ENCODE results near the gene DLG2. TPM values are rescaled to one million over a fixed set of nuclear protein-coding genes. Genes with fewer than 3 reads are reported as not detected.

Gene DLG2
- total and polyA plus RNA-seq, 4 donors: 0.30 to 5.5 (median 0.68) TPM

GRCh38 chr11:84137505-84137904 lies 1489.6 kb downstream of the DLG2 start:
- no peak for DNase-seq (ENCODE audit: low spot score)
- Histone ChIP-seq H3K27ac (ENCODE audit: low read depth in 1 of 2, low read length in 2 of 2) (no peak overlapping the region), H3K9me3 (ENCODE audit: control insufficient read depth in 4 of 4, low read length in 3 of 4) (no peaks in the 10 kb centered on the region), H3K4me1 (ENCODE audit: control insufficient read depth in 4 of 4, insufficient read depth in 4 of 4, low read length in 3 of 4) (no peaks in the 10 kb centered on the region), H3K27me3 (ENCODE audit: control insufficient read depth in 4 of 4, insufficient read depth in 4 of 4, low read length in 3 of 4) (no peaks in the 10 kb centered on the region), H3K36me3 (ENCODE audit: control insufficient read depth in 4 of 4, insufficient read depth in 3 of 4, low read depth in 1 of 4, low read length in 3 of 4) (no peaks in the 10 kb centered on the region), H3K4me3 (ENCODE audit: low read depth in 1 of 3, low read length in 3 of 3) (no peak overlapping the region), H3K9ac (ENCODE audit: low read depth in 1 of 2, low read length in 2 of 2) (no peak overlapping the region)
- TF ChIP-seq YY1 (IDR thresholded peaks at IDR 0.05) (no peak), RAD21 (IDR thresholded peaks at IDR 0.05) (no peak), TAF1 (conservative IDR thresholded peaks at IDR 0.05) (no peak), ATF3 (IDR thresholded peaks at IDR 0.05) (no peak), MAX (IDR thresholded peaks at IDR 0.05) (no peak), JUND (IDR thresholded peaks at IDR 0.05) (no peak), HNF4A (conservative IDR thresholded peaks at IDR 0.05) (no peak), CTCF (IDR thresholded peaks at IDR 0.05; ENCODE audit: low read depth, low read length, missing input control) (no peak), EGR1 (IDR thresholded peaks at IDR 0.05; ENCODE audit: low read depth in 2 of 2) (no peak)

- DNase-seq (ENCODE audit: low spot score): no peak
- H3K36me3 ChIP-seq (ENCODE audit: control insufficient read depth in 4 of 4, insufficient read depth in 3 of 4, low read depth in 1 of 4, low read length in 3 of 4): no peaks in the 10 kb centered on the region
- H3K9ac ChIP-seq (ENCODE audit: low read depth in 1 of 2, low read length in 2 of 2): no peak overlapping the region
- H3K27me3 ChIP-seq (ENCODE audit: control insufficient read depth in 4 of 4, insufficient read depth in 4 of 4, low read length in 3 of 4): no peaks in the 10 kb centered on the region
- H3K27ac ChIP-seq (ENCODE audit: low read depth in 1 of 2, low read length in 2 of 2): no peak overlapping the region
- no peak overlapping the region for H3K4me3 ChIP-seq (ENCODE audit: low read depth in 1 of 3, low read length in 3 of 3)
- no peaks in the 10 kb centered on the region for H3K4me1 ChIP-seq (ENCODE audit: control insufficient read depth in 4 of 4, insufficient read depth in 4 of 4, low read length in 3 of 4)
- H3K9me3 ChIP-seq (ENCODE audit: control insufficient read depth in 4 of 4, low read length in 3 of 4): no peaks in the 10 kb centered on the region
- TF ChIP-seq RXRA (IDR thresholded peaks at IDR 0.05): no peak
- TF ChIP-seq TAF1 (conservative IDR thresholded peaks at IDR 0.05): no peak
- TF ChIP-seq HNF4G (IDR thresholded peaks at IDR 0.05): no peak
- no peak for TF ChIP-seq HNF4A (conservative IDR thresholded peaks at IDR 0.05)
Measured at GRCh38 chr11:84136926-84137325, 1490.2 kb downstream of the DLG2 start.

- H3K36me3 ChIP-seq (ENCODE audit: control insufficient read depth in 4 of 4, insufficient read depth in 3 of 4, low read depth in 1 of 4, low read length in 3 of 4): no peaks in the 10 kb centered on the region
- no peak overlapping the region for H3K4me3 ChIP-seq (ENCODE audit: low read depth in 1 of 3, low read length in 3 of 3)
- H3K9me3 ChIP-seq (ENCODE audit: control insufficient read depth in 4 of 4, low read length in 3 of 4): no peaks in the 10 kb centered on the region
- no peak overlapping the region for H3K27ac ChIP-seq (ENCODE audit: low read depth in 1 of 2, low read length in 2 of 2)
- no peaks in the 10 kb centered on the region for H3K27me3 ChIP-seq (ENCODE audit: control insufficient read depth in 4 of 4, insufficient read depth in 4 of 4, low read length in 3 of 4)
- TF ChIP-seq YY1 (IDR thresholded peaks at IDR 0.05) (no peak), GABPA (IDR thresholded peaks at IDR 0.05 in 1 of 2, conservative IDR thresholded peaks at IDR 0.05 in 1 of 2) (no peak), HNF4A (conservative IDR thresholded peaks at IDR 0.05) (no peak), RAD21 (IDR thresholded peaks at IDR 0.05) (no peak), FOXA1 (IDR thresholded peaks at IDR 0.05) (no peak), ATF3 (IDR thresholded peaks at IDR 0.05) (no peak), REST (IDR thresholded peaks at IDR 0.05) (no peak), TAF1 (conservative IDR thresholded peaks at IDR 0.05) (no peak), EGR1 (IDR thresholded peaks at IDR 0.05; ENCODE audit: low read depth in 2 of 2) (no peak)
- WGBS: 96% methylated on average over 3 of the region's 3 CpGs
- DNase-seq (ENCODE audit: low spot score): no peak
- H3K4me1 ChIP-seq (ENCODE audit: control insufficient read depth in 4 of 4, insufficient read depth in 4 of 4, low read length in 3 of 4): no peaks in the 10 kb centered on the region
- H3K9ac ChIP-seq (ENCODE audit: low read depth in 1 of 2, low read length in 2 of 2): no peak overlapping the region
Measured at GRCh38 chr11:84130646-84131427, 1496.3 kb downstream of the DLG2 start.
